PC-9 (cell line): ENCODE data around the gene MRPL3. TPM values are rescaled to one million over a fixed set of nuclear protein-coding genes. Genes with fewer than 3 reads are reported as not detected.

Experiments used
- Bru-seq: library from RNA; stranded (reverse); fragments of 400-500 nt; gene quantifications from one replicate; lab custom pipeline; 2021; lab: Mats Ljungman, UMichigan
- BruChase-seq, 2 experiments: library from RNA; stranded (reverse); fragments of 400-500 nt; gene quantifications; one replicate each; lab custom pipeline; 2021; lab: Mats Ljungman, UMichigan
- BruUV-seq: library from RNA; stranded (reverse); fragments of 400-500 nt; replicated peaks from 2 replicates; lab custom pipeline; 2021; lab: Mats Ljungman, UMichigan
- CTCF ChIA-PET: fragments of 300-600 bp; sonication (Branson Sonifier 250); formaldehyde crosslinking; loops from one replicate; lab custom pipeline; 2022; ENCODE audit warnings: antibody characterized with exemption; lab: Charles Lee
- POLR2A ChIA-PET: fragments of 300-600 bp; sonication (Branson Sonifier 250); formaldehyde crosslinking; loops from one replicate; lab custom pipeline; 2022; ENCODE audit warnings: antibody characterized with exemption; ENCODE audit not compliant: unreplicated experiment; lab: Charles Lee
- DNase-seq, 2 experiments: peaks; one replicate each; pipeline versions ENCODE4 v3.0.0 to v3.0.0-alpha.2; 2015 to 2022; ENCODE audit warnings: mixed read lengths in 1 of 2
- H2AFZ ChIP-seq: fragments of 200-600 bp; sonication (generic); 2 replicates; pipeline ENCODE4 v1.8.1; 2017; ENCODE audit warnings: antibody characterized with exemption
- H3F3A ChIP-seq: fragments of 200-600 bp; sonication (generic); 2 replicates; pipeline ENCODE4 v1.8.1; 2017; ENCODE audit warnings: antibody characterized with exemption, mild to moderate bottlenecking, low read depth; ENCODE audit not compliant: insufficient read depth
- H3K27ac ChIP-seq: fragments of 200-600 bp; sonication (generic); 2 replicates; pipeline ENCODE4 v1.6.1; 2016; ENCODE audit warnings: mixed run types
- H3K27me3 ChIP-seq: fragments of 200-600 bp; sonication (generic); 2 replicates; pipeline ENCODE4 v1.6.1; 2016; ENCODE audit warnings: low read depth, mixed run types; ENCODE audit not compliant: insufficient read depth
- H3K36me3 ChIP-seq: fragments of 200-600 bp; sonication (generic); 2 replicates; pipeline ENCODE4 v1.6.1; 2016; ENCODE audit warnings: low read depth, mixed run types
- H3K4me1 ChIP-seq: fragments of 200-600 bp; sonication (generic); replicated peaks from 2 replicates; pipeline ENCODE4 v1.6.1; 2016; ENCODE audit warnings: mixed run types; ENCODE audit not compliant: insufficient read depth
- H3K4me2 ChIP-seq: fragments of 200-600 bp; sonication (generic); 2 replicates; pipeline ENCODE4 v1.6.1; 2017; ENCODE audit warnings: mixed run types
- H3K4me3 ChIP-seq: fragments of 200-600 bp; sonication (generic); 2 replicates; pipeline ENCODE4 v1.6.1; 2016; ENCODE audit warnings: mixed run types
- H3K79me2 ChIP-seq: fragments of 200-600 bp; sonication (generic); 2 replicates; pipeline ENCODE4 v1.6.1; 2017; ENCODE audit warnings: low read depth, mixed run types
- H3K9me2 ChIP-seq: fragments of 200-600 bp; sonication (generic); 2 replicates; pipeline ENCODE4 v1.8.1; 2017; ENCODE audit warnings: mild to moderate bottlenecking; ENCODE audit not compliant: insufficient read depth
- H3K9me3 ChIP-seq: fragments of 200-600 bp; sonication (generic); 2 replicates; pipeline ENCODE4 v1.8.1; 2016; ENCODE audit warnings: low read depth; ENCODE audit not compliant: insufficient read depth
- H4K20me1 ChIP-seq: fragments of 200-600 bp; sonication (generic); 2 replicates; pipeline ENCODE4 v1.8.1; 2017; ENCODE audit not compliant: insufficient read depth
- EZH2 ChIP-seq: fragments of 200-600 bp; sonication (generic); IDR thresholded peaks from 2 replicates; pipeline ENCODE4 v1.8.0; 2017; ENCODE audit warnings: antibody characterized with exemption, low read depth
- intact Hi-C: fragments of 100-400 bp; cut with micrococcal nuclease; formaldehyde crosslinking; loops from one replicate; pipeline ENCODE4 v1.10.0; 2022; ENCODE audit not compliant: unreplicated experiment
- long read RNA-seq: library from polyadenylated mRNA; stranded (forward); transcript quantifications from one replicate; pipeline ENCODE4 v2.0.0, GENCODE V29; 2022
- total RNA-seq: library from RNA; stranded (reverse); gene quantifications from 2 replicates; pipeline ENCODE4 v1.2.3, GENCODE V29; 2021
- TF ChIP-seq, protein P1 (sequence below): fragments of 200-600 bp; sonication (generic); conservative IDR thresholded peaks from 2 replicates; pipeline ENCODE4 v1.6.1; 2017; ENCODE audit warnings: mixed run types, antibody characterized with exemption, mild to moderate bottlenecking, moderate library complexity

Gene MRPL3
- total RNA-seq (109 and 110 TPM in 2 replicates), Bru-seq, nascent RNA (percentile 95 among the genes with signal in this experiment), BruChase-seq, experiment 1, labeled RNA remaining after a 2-hour chase (percentile 90 among the genes with signal in this experiment), BruChase-seq, experiment 2, labeled RNA remaining after a 6-hour chase (percentile 90 among the genes with signal in this experiment)
- long read RNA-seq, transcript MRPL3-201 (10 exons, 1,706 nt) = major isoform, 149 of 172 reads
- long read RNA-seq, partial matches to known transcripts = 5 of 172 reads
- long read RNA-seq, other reads (novel, unspliced or antisense) = 12 of 172 reads

DNA sequence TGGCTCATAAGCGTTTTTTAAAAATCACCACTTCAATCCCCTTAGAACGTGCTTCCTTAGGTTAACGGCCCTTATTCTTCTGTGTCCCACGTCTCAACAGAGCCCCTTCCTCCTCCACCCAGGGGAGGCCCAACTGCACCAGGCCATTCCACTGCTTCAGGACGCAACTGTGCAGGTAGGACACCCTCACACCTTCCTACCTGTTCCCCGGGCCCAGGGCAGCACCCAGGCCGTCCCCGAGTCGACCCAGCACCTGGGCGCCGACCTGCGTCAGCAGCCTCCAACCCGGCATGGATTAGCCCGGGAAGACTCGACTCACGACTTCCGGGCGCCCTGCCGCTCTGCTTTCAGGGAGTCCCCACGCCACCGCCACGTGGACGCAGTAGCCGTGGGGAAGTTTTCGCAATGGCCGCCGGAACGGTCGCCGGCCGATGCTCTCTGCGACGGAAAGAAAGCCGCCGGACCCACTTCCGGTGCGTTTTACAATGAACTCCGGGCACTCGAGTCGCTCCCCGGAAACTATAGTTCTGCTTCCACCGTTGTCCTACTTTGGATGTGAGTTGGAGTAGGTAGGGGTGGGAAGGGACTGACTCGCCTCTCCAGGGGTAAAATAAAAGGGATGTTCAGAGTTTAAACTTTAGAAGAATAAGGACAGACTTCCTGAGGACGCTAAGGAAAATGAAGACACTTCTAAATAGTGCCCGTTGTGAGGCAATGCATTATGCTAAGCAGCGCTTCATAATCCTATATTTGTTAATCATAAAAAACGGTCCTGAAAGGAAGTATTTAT lies at the start of gene MRPL3:
Gene MRPL3 (minus strand): TSS at position 442 of the 790 bp plus-strand sequence. CDS start 150 bp downstream, at position 292.
- Histone ChIP-seq H3K36me3 (peaks cover 27% of the 10 kb centered on the region), H2AFZ (peak within 1 kb of the TSS; percentile 94), H3F3A (no peaks in the 10 kb centered on the region), H3K4me3 (peak within 1 kb of the TSS; percentile 78), H3K79me2 (peaks cover 37% of the 10 kb centered on the region), H3K27me3 (no peaks in the 10 kb centered on the region), H3K4me2 (peak within 1 kb of the TSS; percentile 92), H4K20me1 (no peaks in the 10 kb centered on the region), H3K9me2 (no peaks in the 10 kb centered on the region), H3K9me3 (no peaks in the 10 kb centered on the region), H3K4me1 (peaks cover 19% of the 10 kb centered on the region), H3K27ac (peak within 1 kb of the TSS; percentile 70)
- no peak for TF ChIP-seq EZH2
- TF ChIP-seq, protein P1, sequence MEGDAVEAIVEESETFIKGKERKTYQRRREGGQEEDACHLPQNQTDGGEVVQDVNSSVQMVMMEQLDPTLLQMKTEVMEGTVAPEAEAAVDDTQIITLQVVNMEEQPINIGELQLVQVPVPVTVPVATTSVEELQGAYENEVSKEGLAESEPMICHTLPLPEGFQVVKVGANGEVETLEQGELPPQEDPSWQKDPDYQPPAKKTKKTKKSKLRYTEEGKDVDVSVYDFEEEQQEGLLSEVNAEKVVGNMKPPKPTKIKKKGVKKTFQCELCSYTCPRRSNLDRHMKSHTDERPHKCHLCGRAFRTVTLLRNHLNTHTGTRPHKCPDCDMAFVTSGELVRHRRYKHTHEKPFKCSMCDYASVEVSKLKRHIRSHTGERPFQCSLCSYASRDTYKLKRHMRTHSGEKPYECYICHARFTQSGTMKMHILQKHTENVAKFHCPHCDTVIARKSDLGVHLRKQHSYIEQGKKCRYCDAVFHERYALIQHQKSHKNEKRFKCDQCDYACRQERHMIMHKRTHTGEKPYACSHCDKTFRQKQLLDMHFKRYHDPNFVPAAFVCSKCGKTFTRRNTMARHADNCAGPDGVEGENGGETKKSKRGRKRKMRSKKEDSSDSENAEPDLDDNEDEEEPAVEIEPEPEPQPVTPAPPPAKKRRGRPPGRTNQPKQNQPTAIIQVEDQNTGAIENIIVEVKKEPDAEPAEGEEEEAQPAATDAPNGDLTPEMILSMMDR = no peak
- CTCF ChIA-PET = no interaction called here
- DNase-seq = peak; percentile 71 to 79
- POLR2A ChIA-PET = no interaction called here
- TSS peak; percentile 63 for BruUV-seq
- intact Hi-C loops = no loop called here

DNA sequence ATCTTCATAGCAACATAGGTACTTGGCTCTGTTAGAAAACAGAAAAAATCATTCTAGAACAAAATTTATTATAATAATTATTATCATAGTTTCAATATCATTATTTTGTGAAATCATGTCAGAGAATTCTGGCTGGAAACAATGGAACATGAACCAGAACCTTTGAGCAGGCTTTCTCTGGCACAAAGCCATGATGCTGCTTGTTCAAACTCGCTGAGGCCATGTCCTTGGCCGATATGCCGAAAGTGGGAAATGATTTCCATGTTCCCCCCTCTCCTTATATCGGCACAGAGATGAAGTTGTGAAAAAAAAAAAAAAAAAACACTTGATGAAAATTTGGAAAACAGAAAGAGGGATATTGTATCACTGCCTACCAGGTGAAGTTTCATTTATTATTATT lies 49.0 kb upstream of the MRPL3 start:
- ChIA-PET POLR2A (no interaction called here), CTCF (no interaction called here)
- Histone ChIP-seq H3K9me2 (no peaks in the 10 kb centered on the region), H3K27me3 (no peaks in the 10 kb centered on the region), H3K79me2 (no peaks in the 10 kb centered on the region), H3K4me2 (no peak overlapping the region), H4K20me1 (no peaks in the 10 kb centered on the region), H3K27ac (no peak overlapping the region), H3K4me3 (no peak overlapping the region), H3K36me3 (no peaks in the 10 kb centered on the region), H2AFZ (no peak overlapping the region), H3F3A (no peaks in the 10 kb centered on the region), H3K4me1 (no peaks in the 10 kb centered on the region), H3K9me3 (no peaks in the 10 kb centered on the region)
- TF ChIP-seq, protein P1 = no peak
- no peak for TF ChIP-seq EZH2
- DNase-seq = no peak
- intact Hi-C loops = no loop called here
- no TSS peak for BruUV-seq

DNA sequence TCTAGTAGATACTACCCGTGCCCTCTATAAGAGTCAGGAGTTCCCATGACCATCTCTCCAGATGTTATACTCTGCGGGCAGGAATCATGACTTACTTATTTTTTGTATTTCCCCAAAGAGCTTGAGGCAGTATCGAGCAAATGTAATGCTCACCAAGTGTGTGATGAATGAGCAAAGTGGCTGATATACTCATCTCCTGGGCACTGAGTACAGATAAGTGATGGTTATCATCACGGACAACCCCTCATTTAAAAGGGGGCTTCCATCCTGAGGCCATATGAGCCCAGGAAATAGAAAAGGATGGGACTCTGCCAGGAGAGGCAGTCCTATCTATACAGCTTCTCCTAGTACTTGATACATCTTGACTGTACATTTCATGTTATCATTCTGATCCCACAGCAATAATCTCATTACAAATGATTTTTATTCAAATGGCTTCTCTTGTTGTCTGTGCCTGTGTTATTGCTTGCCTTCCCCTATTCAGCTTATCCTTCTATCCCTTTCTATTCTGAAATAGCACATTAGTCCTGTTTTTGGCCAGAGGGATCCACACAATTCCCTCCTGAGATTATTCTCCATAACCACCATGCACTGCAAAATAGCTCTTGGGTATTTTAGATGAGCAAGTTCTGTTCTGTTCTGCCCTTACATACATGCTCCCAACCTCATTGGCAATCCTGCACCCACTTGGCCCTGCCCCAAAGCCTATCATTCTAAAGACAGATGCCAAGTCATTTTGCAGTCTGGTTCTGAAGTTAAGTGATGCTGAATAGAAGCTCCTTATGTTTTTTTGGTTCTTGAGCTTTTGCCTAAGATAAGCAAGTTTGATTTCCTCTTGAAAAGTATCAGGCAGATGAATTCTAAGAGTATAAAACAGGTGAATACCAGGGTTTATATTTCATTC lies 48.0 kb upstream of the MRPL3 start:
- Histone ChIP-seq H3K79me2 (no peaks in the 10 kb centered on the region), H3K36me3 (no peaks in the 10 kb centered on the region), H2AFZ (no peak overlapping the region), H3F3A (no peaks in the 10 kb centered on the region), H3K4me1 (no peaks in the 10 kb centered on the region), H3K4me3 (no peak overlapping the region), H4K20me1 (no peaks in the 10 kb centered on the region), H3K9me3 (no peaks in the 10 kb centered on the region), H3K4me2 (no peak overlapping the region), H3K27ac (no peak overlapping the region), H3K27me3 (no peaks in the 10 kb centered on the region), H3K9me2 (no peaks in the 10 kb centered on the region)
- no peak for DNase-seq
- ChIA-PET POLR2A (no interaction called here), CTCF (no interaction called here)
- TF ChIP-seq EZH2 = no peak
- TF ChIP-seq, protein P1 = no peak
- intact Hi-C loops = no loop called here
- no TSS peak for BruUV-seq
